Endothelial cell of umbilical vein (primary cell): ENCODE data around the gene ASB6. TPM values are rescaled to one million over a fixed set of nuclear protein-coding genes. Genes with fewer than 3 reads are reported as not detected.

Experiments
- BruUV-seq: library from RNA; stranded (reverse); fragments of 400-500 nt; replicated peaks from 2 replicates; lab custom pipeline; 2021; lab: Mats Ljungman, UMichigan
- CTCF ChIA-PET: fragments of 300-600, 350-600 bp; sonication (Branson Sonifier 250); formaldehyde crosslinking; loops from one replicate; lab custom pipeline; 2021; ENCODE audit warnings: antibody characterized with exemption, inconsistent platforms; lab: Charles Lee
- POLR2A ChIA-PET: fragments of 300-600, 350-600 bp; sonication (Branson Sonifier 250); formaldehyde crosslinking; loops from one replicate; lab custom pipeline; 2021; ENCODE audit warnings: antibody characterized with exemption, inconsistent platforms; lab: Charles Lee
- DNase-seq: peaks from one replicate; pipeline ENCODE4 v3.0.0-alpha.2; 2011; ENCODE audit warnings: low read depth, low spot score
- FAIRE-seq: peaks from 2 replicates; lab custom pipeline; 2011; peaks lifted over from hg19 to GRCh38; lab: Jason Lieb, UNC
- H2AFZ ChIP-seq: 2 replicates; pipeline ENCODE4 v1.6.0; 2012; ENCODE audit warnings: low read depth, low read length, control low read depth, inconsistent platforms
- H3K27ac ChIP-seq: 2 replicates; pipeline ENCODE4 v1.5.1; 2011; ENCODE audit warnings: low read depth, mild to moderate bottlenecking, control low read depth, low read length, moderate library complexity; ENCODE audit not compliant: insufficient read depth
- H3K27me3 ChIP-seq, 2 experiments: 2 replicates each; pipeline versions ENCODE4 v1.6.0 to v1.6.1; 2011; ENCODE audit warnings: low read length in 2 of 2, mixed read lengths in 1 of 2; ENCODE audit not compliant: control insufficient read depth in 2 of 2, insufficient read depth in 2 of 2
- H3K36me3 ChIP-seq, 2 experiments: 2 replicates in 1 of 2; 3 replicates in 1 of 2; pipeline ENCODE4 v1.5.1; 2011; ENCODE audit warnings: low read length in 2 of 2, mild to moderate bottlenecking in 1 of 2, moderate library complexity in 1 of 2; ENCODE audit not compliant: control insufficient read depth in 2 of 2, insufficient read depth in 2 of 2; ENCODE audit errors: extremely low read depth in 1 of 2
- H3K4me1 ChIP-seq: 3 replicates; pipeline ENCODE4 v1.5.1; 2011; ENCODE audit warnings: mild to moderate bottlenecking, low read length; ENCODE audit not compliant: control insufficient read depth, insufficient read depth; ENCODE audit errors: extremely low read depth
- H3K4me2 ChIP-seq: 2 replicates; pipeline ENCODE4 v1.6.1; 2011; ENCODE audit warnings: low read length, control low read depth, mixed read lengths; ENCODE audit not compliant: insufficient read depth
- H3K4me3 ChIP-seq, 3 experiments: fragments of 200-600 bp in 1 of 3; sonication (generic), shearing (Covaris generic) in 1 of 3; replicated peaks in 1 of 3; 2 replicates each; pipeline ENCODE4 v1.5.1; 2011 to 2016; ENCODE audit warnings: control low read depth in 3 of 3, low read length in 3 of 3, mild to moderate bottlenecking in 2 of 3, inconsistent platforms in 1 of 3, low read depth in 1 of 3, moderate library complexity in 1 of 3; ENCODE audit not compliant: insufficient read depth in 1 of 3
- H3K79me2 ChIP-seq: 2 replicates; pipeline ENCODE4 v1.6.0; 2012; ENCODE audit warnings: low read length, inconsistent platforms; ENCODE audit not compliant: control insufficient read depth, insufficient read depth
- H3K9ac ChIP-seq: replicated peaks from 2 replicates; pipeline ENCODE3; 2011; ENCODE audit warnings: low read length, control low read depth; ENCODE audit not compliant: insufficient read depth; ENCODE audit errors: extremely low read depth
- H3K9me1 ChIP-seq: replicated peaks from 3 replicates; pipeline ENCODE4 v1.6.0; 2011; ENCODE audit warnings: mild to moderate bottlenecking, low read length; ENCODE audit not compliant: control insufficient read depth, insufficient read depth; ENCODE audit errors: extremely low read depth
- H3K9me3 ChIP-seq: replicated peaks from 2 replicates; pipeline ENCODE4 v1.5.1; 2012; ENCODE audit warnings: low read length, inconsistent platforms; ENCODE audit not compliant: control insufficient read depth, insufficient read depth
- H4K20me1 ChIP-seq: replicated peaks from 2 replicates; pipeline ENCODE3; 2011; ENCODE audit warnings: mild to moderate bottlenecking, low read length; ENCODE audit not compliant: control insufficient read depth, insufficient read depth; ENCODE audit errors: extremely low read depth
- CTCF ChIP-seq, 2 donors: IDR thresholded peaks; 1 replicate in 1 of 2; 2 replicates in 1 of 2; pipeline ENCODE4 v1.5.1; 2011; ENCODE audit warnings: low read length in 2 of 2, mild to moderate bottlenecking in 2 of 2, moderate library complexity in 2 of 2, control low read depth in 1 of 2, inconsistent platforms in 1 of 2, low read depth in 1 of 2; ENCODE audit not compliant: insufficient read depth in 1 of 2; ENCODE audit errors: extremely low read depth in 1 of 2
- EZH2 ChIP-seq: IDR thresholded peaks from 2 replicates; pipeline ENCODE4 v1.6.1; 2012; ENCODE audit warnings: borderline replicate concordance, low read depth, mild to moderate bottlenecking, moderate library complexity, low read length, inconsistent platforms; ENCODE audit not compliant: severe bottlenecking
- FOS ChIP-seq: IDR thresholded peaks from 2 replicates; pipeline ENCODE4 v1.6.1; 2011; ENCODE audit warnings: mild to moderate bottlenecking, low read length, moderate library complexity, borderline replicate concordance; ENCODE audit not compliant: insufficient read depth
- GATA2 ChIP-seq: IDR thresholded peaks from 2 replicates; pipeline ENCODE4 v1.7.0; 2011; ENCODE audit warnings: low read depth, mild to moderate bottlenecking, moderate library complexity, mixed read lengths, low read length; ENCODE audit not compliant: insufficient read length, insufficient read depth
- JUN ChIP-seq: IDR thresholded peaks from 2 replicates; pipeline ENCODE4 v1.6.1; 2011; ENCODE audit warnings: borderline replicate concordance, low read depth; ENCODE audit not compliant: insufficient read length, insufficient read depth
- MAX ChIP-seq: IDR thresholded peaks from 2 replicates; pipeline ENCODE4 v1.6.1; 2011; ENCODE audit not compliant: insufficient read depth, insufficient read length
- MYC ChIP-seq: IDR thresholded peaks from one replicate; pipeline ENCODE4 v1.6.1; 2011; ENCODE audit warnings: mild to moderate bottlenecking, low read depth, low read length
- POLR2A ChIP-seq: IDR thresholded peaks from 2 replicates; pipeline ENCODE4 v1.6.1; 2012; ENCODE audit warnings: low read depth, mild to moderate bottlenecking, control low read depth, low read length
- POLR2AphosphoS5 ChIP-seq: IDR thresholded peaks from 2 replicates; pipeline ENCODE4 v1.6.1; 2012; ENCODE audit warnings: low read depth, mild to moderate bottlenecking, control low read depth, low read length, moderate library complexity; ENCODE audit not compliant: insufficient read depth
- dilution Hi-C: fragments of 300-500 bp; cut with MboI; formaldehyde crosslinking; loops from one replicate; pipeline ENCODE4 v1.15.0; 2019; ENCODE audit warnings: low sequenced_read_pairs; ENCODE audit not compliant: extremely low pct_ligation_motif_present
- intact Hi-C: fragments of 100-400 bp; cut with micrococcal nuclease; formaldehyde crosslinking; loops from one replicate; pipeline ENCODE4 v1.10.0; 2022
- polyA plus RNA-seq, 4 experiments: library from polyadenylated mRNA; depleted of rRNA in 3 of 4; stranded (reverse) in 3 of 4; unstranded in 1 of 4; fragments of >200 nt; gene quantifications; 2 replicates each; pipeline versions ENCODE4 v1.2.1 to v1.2.3, GENCODE V29; 2011 to 2012; ENCODE audit warnings: missing spikeins in 1 of 4
- total RNA-seq: library from RNA; stranded (reverse); gene quantifications from 2 replicates; pipeline ENCODE4 v1.2.3, GENCODE V29; 2021

Gene ASB6
- total and polyA plus RNA-seq, 2 donors (not counting 3 experiments of a cell fraction or from before 2014, with no cell fraction given), result 20.3 to 23.8 TPM

- no TSS peak for BruUV-seq
- Histone ChIP-seq H4K20me1 (no peaks in the 10 kb centered on the region), H2AFZ (no peak overlapping the region), H3K79me2 (no peaks in the 10 kb centered on the region), H3K9ac (no peak overlapping the region), H3K4me1 (no peaks in the 10 kb centered on the region), H3K9me3 (no peaks in the 10 kb centered on the region), H3K9me1 (no peaks in the 10 kb centered on the region), H3K4me3 (no peak overlapping the region), H3K27ac (no peak overlapping the region), H3K36me3 (no peaks in the 10 kb centered on the region), H3K4me2 (no peak overlapping the region), H3K27me3 (no peaks in the 10 kb centered on the region)
- TF ChIP-seq POLR2A, result no peak
- no peak for TF ChIP-seq GATA2
- no peak for TF ChIP-seq FOS
- TF ChIP-seq EZH2, result no peak
- no peak for TF ChIP-seq POLR2AphosphoS5
- TF ChIP-seq MYC, result no peak
- TF ChIP-seq MAX, result no peak
- TF ChIP-seq JUN, result no peak
- no peak for TF ChIP-seq CTCF (IDR thresholded peaks at IDR 0.05; ENCODE audit: extremely low read depth in 1 of 2, insufficient read depth in 1 of 2, low read depth in 1 of 2, low read length in 2 of 2)
- DNase-seq (no peak), FAIRE-seq (no peak)
- intact Hi-C loops (loop anchor here (5.0 kb wide), 1 partner anchor 47 kb away; no protein-coding TSS in a partner anchor), dilution Hi-C loops (no loop called here)
- ChIA-PET CTCF (no interaction called here), POLR2A (no interaction called here)
Measured at GRCh38 chr9:129649726-129650679, 8.1 kb upstream of the ASB6 start.
